HG02981 (cell line): ENCODE measurements around the gene AGAP1.

Experiments
- ATAC-seq: cut with Tn5 transposase; IDR thresholded peaks from one replicate; pipeline ENCODE4 v1.9.1; 2021; ENCODE audit warnings: mild to moderate bottlenecking, moderate library complexity; ENCODE audit not compliant: unreplicated experiment

Gene AGAP1

DNA sequence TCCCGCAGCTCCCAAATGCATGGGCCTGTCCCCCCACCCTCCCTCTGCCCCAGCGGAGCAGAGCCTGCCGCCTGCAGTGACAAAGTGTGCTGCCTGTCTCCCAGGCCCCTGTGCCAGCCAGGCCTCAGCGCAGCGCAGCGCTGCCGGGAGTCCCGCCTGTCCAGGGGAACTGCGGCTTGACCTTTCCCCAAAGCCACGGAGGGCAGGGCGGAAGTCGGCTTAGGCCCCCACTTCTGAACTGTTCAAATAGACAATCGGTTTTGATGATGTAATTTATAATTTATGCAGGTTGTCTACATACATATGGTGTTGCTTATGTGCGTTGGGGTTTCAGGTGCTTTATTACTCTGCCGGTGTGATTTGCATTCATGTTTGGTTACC is 667.2 kb downstream of the AGAP1 start:
- no peak for ATAC-seq

DNA sequence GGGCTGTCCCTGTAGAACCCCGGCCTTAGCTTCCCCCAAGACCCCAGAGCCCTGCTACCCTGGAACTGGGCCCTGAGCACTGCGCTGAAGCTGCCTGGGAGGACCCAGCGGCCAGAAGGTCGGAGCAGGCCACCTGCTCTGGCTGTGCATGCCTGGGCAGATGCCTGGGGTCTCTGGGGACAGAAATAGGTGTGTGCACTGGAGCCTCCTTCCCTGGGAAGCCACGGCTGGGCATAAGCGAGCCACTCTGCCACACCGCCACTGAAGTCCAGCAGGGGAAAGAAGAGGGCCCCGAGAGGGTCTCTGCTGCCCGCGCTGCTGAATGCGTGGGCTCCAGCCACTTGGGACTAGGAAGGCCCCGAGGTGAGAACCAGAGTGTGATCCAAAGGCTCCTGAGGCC is 667.7 kb downstream of the AGAP1 start:
- no peak for ATAC-seq

DNA sequence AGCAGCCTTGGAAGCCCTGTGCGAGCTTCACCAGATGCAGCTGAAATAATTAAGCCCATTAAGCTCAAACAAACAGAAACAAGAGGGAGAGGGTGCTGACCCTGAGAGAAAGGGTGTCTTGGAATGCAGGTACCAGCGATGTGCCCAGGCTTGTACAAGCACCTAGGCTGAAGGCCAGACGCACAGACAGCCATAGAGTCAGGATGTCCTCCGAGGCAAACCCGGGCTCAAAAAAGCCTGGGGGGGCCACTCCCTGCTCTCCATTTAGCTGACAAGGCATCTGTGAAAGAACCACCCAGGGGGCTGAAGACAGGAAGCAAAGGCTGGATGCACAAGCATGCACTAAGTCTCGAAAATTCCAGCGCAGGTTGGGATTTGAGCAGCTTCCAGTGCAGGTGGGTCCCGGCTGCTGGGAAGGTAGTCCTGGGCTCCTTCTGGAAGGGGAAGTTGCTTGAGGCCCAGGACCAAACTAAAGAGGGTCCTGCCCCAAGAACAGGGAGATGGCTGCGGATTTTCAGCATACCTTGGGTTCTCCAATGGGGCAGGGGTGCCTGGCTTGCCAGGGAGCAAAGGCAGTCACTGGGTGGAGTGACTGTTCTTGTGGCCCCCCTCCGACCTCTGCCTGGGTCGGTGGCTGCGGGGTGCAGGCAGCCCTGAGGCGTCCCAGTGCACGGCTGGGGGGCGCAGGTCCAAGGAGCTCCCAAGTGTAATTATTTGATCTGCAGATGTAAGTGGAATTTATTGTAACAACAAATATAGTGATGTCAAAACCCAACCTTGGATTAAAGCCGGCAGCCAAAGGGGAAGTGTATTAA is 668.4 kb downstream of the AGAP1 start:
- no peak for ATAC-seq

DNA sequence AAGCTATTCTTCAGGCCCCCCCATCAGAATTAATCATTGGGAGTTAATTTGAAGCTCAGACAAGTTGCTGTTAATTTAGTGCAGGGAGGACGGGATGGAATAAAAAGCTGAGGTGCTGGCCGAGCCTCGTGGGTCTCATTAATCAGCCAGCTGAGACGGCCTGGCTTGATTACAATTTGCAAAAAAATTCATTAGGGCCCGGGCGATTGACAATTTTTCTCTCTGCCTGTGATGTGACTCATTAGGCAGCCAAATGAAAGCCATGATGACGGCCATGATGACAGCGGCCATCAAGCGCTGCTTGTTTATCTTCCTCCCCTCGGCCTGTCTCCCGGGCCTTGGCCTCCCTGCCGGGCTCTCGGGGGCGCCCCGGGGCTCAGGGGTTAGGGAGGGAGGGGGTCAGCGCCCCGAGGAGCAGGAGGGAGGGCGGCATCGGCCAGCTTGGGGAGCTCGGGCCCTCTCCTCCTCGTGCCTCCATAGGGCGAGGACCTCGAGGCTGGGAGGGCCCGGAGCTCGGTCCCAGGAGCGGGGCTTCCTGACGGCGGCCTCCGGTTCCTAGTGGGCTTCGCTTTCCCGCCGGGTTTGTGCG is 669.1 kb downstream of the AGAP1 start:
- ATAC-seq = no peak

DNA sequence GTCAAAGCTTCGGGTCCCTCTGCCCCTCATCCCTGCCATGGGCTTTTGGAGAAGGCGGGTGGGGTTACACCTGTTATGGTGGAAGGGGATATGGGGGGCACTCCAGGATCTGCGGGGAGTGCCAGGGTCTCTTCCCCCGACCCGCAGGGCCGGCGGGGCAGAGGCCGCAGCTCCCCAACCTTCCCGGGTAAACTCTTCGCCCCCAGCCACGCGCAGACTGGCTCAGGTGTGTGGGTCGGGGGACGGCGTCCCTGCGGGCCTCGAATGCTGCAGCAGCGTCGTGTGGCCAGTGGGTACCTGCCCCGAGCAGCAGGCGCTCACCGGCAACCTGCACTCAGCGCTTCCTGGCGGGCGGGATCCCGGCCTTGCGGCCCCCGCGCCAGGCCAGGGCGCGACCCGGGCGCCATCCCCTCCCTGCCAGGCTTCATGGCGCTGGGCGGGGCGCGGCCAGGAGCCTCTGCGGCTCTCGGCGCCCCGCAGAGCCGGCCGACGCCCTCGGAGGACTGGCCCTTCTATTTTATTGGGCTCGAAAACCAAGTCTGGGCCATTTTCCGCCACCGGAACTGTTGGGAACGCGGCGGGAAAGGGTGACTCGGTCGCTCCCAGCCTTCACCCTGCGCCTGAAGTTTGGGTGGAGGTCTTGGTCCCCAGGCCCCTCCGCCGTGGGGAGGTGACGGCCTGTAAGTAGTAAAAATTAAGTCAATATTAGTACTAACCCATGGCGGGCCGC is 669.8 kb downstream of the AGAP1 start:
- ATAC-seq = no peak

DNA sequence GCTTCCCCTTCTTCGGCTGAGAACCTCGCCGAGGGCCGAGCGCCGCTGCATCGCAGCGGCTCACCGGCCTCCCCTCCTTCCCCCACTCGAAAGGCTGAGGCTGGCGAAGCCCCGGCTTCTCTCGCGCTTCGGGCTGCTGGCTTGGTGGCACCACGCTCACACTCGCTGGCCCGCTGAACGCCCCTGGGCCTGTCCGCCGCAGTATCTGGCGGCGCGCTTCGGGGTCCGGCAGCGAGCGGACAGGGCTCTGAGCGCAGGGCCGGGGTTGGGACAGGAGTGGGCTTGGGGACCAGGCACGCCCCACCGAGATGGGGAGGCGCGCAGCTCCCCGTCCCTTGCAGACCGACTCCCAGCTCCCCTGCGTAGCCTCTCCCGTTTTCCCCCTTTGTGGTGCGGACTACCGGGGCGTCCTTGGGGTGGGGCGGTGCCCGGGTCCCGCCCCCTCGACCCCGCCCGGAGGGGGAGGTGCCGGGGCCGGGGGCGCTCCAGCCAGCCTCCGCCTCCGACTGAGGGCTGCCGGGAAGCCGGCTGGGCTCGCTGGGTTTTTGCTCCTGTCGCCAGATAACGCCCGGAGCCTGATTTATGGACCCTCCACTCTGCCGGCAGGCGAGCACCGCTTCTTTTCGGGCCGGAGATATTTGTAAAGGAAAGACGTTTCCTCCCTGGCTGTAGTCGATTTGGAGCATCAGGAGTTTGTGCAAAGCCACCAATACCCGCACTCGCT is 670.5 kb downstream of the AGAP1 start:
- ATAC-seq = no peak

DNA sequence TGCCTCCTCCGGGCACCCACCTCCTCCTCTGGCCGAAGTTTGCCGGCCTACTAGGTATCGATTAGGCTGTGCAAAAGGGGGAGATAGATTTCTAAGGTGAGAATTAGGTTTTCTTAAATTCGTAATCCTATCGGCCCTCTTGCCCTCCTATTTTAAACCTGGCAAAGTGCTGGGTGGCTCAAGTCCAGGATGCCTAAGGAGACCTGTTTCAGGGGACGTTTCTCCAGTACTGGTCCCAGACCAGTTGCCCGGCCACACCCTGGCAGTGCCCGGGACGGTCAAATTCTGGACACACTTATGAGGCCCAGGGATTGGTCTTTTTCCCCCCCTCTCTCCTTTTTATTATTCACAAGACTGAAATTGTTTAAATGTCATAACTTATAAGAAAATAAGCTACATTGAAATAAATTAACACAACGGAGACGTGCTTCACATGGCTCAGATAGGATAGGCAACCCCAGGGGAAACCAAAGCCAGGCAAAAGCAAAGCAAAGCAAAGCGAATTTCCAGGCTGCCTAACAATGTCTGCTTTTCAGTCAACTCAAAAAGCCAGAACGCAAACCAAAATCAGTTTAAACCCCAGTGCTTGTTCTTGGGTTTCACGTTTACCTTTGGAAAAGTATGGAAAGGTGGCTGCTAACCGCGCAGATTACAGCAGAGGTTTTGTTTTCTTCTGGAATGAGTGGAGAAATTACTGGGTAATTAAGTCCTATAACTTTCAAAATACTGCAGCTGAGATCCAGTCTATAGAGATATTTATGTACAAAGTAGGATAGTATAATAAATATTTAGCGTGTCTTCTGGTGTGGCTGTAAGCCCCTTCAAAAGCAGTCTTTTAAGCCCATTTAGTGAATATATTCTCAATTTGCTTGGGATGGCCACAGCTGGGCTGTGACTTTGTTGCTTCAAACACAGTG is 671.3 kb downstream of the AGAP1 start:
- no peak for ATAC-seq

DNA sequence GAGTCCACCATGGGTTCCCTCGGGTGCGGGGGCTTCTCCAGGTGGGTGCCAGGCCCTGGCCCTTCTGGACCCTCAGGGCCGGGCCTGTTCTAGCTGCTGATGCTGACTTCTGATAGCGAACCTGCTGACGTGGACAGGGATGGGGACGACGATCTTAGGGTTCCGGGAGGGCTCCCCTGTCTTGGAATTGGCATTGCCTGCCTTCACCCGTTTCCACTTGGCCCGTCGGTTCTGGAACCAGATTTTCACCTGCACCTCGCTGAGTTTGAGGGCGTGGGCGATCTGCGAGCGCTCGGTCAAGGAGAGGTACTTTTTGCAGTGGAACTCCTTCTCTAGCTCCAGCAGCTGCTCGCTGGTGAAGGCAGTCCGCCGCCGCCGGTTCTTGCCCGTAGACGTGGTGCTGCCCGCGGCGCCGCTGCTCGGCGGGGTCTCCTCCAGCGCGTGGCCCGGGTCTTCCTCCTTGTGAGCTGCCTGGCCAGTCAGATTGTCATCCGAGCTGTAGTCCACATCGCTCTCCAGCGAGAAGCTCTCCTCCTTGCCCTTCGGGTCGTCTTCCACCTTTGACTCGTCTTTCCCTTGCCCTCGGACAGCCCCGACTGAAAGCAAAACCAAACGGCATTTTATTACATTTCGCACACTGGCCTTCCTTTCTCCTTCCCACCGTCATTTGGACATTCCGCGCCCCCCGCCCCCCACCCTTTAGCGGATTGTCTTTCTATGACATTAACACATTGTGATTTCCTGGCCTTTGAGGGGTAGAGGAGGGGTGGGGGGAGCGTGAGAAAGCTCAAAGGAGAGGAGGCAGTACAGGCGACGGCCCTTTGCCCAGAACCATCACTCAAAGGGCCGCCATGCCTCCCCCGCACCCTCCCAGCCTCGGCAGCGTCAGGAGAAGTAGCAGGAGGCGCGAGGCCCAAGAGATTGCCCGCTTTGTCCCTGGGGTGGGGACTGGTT is 672.3 kb downstream of the AGAP1 start:
- ATAC-seq = no peak

DNA sequence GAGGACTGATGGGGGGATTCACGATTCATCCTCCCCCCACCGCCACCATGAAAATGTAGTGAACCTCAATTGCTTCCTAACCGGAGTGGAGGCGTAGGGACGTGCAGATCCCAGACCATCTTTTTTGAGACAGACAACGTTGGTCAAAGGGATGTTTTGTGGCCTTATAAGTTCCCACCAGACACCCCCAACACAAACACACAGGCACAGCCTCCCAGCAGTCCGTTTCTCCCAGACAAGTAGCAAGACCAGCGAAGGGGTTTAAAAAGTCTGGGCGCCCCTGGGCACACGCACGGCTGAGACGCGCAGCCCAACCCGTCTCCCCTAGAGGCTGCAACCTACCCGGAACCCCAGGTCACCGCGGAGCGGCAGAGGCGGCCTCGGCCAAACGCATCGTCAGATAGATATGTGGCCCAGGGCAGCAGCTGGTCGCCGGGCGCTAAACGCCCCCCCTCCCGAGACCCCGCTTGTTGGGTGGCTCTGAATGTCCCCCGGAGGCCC is 673.0 kb downstream of the AGAP1 start:
- no peak for ATAC-seq

DNA sequence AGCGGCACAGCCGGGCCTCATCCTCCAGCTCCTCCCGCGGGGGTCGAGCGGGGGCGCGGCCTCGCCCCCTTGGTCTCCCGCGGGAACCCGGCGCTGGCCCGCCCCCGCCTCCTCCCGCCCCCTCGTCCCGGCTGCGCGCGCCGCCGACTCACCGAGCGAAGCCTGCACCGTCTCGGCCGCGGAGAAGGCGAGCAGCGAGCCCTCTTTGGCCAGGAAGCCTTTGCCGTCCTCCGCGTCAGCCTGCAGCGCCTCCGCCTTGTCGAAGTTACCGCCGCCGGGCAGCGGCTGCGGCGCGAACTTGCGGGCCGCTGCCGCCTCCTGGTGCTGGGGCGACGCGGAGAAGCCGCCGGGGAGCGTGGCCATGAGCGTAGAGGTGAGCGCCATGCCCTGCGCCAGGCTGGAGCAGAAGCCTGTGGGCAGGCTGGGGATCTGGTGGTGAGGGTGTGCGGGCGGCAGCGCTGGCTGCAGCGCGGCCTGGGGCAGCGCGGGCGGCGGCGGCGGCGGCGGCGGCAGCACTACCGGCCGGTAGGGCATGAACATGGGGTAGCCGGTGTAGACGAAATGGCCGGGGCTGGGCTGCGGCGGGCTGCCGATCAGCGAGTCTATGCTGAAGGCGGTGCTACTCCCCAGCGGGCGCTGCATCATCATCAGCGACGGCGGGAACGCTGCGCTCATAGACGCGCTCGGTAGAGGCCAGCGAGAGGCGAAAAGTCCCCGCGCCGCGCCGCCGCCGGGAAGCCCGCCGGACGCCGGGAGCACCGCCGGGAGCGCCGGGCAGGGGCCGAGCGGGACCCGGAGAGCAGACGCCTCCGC is 673.7 kb downstream of the AGAP1 start:
- no peak for ATAC-seq

DNA sequence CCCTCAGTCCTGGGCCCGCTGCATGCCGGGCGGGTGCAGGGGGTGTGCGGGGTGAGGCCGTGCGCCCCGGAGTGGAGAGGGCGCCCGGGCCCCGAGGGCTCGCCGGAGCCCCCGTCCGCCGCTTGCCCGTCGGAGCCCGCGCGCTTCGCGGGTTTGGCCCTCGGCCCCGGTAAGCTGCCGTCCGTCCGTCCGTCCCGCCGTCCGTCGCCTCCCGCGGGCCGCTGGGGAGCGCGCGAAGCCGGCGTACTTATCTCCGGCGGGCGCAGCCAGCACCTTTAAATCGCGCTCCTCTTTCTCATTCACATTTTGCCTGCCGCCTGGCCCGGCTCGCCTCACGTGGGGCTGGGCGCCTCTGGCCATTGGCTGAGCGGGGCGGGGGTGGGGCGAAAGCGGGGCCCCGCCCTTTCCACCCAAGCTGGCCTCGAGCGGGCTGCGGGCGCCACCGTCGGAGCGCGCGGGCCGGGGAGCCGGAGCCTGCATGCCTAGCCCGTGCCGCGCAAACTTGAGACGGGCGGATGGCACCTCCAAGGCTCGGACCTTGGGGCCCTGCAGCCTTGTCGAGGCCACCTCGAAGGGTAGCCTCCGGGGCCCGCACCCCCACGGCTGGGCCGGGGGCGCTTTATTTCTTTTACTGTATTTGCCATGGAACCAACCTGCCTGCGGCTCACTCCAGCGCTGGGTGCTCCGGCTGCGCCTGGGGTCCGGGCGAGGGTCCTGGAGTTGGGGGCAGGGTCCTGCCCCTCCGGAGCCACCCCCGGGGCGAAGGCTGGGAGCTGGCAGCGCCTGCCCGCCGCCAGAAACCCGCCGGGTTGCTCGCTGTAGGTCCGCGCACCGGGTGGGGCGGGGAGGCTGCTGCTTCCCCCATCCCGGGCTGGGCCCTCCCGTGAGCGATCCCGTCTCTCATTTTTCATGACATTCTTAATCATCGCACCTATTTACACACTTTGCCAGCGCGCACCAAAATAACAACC is 674.6 kb downstream of the AGAP1 start, which contains the start of gene GBX2:
Gene GBX2 (minus strand): TSS at position 277 of the 971 bp plus-strand sequence. CDS start 415 bp downstream, outside the sequence.
- ATAC-seq = no peak

DNA sequence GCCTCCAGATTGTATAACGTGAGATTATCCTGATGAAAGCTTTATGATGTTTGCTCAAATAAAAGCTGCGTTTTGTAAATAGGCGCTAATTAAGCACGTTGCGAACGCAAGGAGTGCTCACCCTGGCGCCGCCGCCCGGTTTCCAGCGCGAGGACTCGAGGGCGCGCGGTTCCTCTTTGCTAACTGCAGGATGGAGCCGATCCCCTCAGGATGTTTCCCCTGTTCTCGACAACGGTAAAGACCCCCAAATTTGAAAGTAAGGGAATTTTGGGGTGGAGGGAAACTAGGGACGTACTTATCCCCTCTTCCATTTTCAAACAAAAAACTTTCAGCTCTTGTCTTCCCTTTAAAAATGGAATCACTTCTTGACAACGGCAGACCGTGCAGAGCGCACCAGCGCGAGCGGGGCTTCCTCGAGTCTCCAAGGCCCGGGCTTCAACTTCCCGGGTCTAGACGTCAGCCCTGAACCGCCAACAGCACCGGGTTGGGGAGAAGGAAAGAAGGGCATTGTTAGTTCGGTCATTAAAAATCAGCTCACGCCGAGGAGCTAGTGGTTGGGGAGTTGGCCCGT is 675.4 kb downstream of the AGAP1 start:
- ATAC-seq = no peak

DNA sequence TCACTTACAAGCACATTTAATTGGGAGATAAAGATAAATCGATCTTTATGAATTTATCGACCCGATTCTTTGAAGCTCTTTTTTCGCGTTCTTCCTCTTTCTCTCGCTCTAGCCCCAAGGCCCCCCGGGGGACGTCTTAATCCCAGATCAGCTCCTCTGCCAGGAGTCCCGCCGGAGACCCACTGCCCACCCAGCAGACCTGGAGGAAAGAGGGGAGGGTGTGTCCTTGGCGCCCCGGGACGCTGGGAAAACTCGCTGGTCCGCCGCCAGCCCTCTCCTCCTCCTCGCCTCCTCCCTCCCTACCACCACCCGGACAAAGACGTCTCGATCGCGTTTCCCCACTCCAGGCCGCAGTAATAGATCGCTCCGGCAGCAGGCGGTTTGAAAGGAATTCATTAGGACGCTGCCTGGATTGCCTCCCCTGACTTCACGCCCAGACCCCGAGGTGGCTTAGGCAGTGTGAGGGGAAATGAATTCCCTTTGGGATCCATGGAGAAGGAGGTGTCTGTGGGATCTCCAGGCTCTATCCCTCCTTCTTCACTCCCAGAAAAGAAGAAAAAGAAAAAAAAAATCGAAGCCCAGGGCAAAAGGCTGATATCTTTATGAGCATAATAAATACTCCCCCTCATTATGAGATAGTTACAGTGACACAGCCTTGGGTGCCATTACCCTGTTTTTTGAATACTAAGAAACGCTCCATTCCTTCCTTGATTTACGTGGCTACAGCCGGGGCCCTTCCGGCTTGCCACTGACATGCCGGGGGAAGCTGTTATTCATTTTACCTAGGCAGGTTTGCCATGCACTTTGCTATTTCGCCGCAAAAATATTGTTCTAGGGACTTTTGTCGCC is 676.1 kb downstream of the AGAP1 start:
- ATAC-seq = no peak

DNA sequence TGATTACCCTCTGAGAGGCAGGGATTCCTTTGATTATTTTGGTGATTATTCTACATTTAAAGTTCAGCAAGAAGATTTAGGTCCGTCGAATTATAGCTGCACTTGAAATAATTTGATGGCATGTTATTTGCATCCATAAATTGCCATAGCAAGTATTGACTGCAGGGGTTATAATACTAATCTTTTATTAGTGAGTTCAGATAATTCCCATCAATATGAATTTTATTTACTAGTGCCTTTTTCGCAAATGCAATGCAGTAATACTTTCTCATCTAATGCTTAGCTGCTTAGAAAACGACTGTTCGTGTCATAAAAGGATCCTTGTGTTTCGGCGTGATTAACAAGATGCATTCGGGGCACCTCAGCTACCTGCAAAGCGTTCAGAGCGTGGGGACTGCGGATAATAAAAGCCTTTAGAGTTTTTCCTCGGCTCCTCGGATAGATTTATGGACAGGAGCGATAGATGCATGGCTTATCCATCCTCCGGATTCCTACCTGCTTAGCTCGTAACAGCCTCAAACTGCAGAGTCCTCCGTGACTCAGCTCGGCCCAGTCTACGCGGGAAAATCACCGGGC is 676.8 kb downstream of the AGAP1 start:
- no peak for ATAC-seq

DNA sequence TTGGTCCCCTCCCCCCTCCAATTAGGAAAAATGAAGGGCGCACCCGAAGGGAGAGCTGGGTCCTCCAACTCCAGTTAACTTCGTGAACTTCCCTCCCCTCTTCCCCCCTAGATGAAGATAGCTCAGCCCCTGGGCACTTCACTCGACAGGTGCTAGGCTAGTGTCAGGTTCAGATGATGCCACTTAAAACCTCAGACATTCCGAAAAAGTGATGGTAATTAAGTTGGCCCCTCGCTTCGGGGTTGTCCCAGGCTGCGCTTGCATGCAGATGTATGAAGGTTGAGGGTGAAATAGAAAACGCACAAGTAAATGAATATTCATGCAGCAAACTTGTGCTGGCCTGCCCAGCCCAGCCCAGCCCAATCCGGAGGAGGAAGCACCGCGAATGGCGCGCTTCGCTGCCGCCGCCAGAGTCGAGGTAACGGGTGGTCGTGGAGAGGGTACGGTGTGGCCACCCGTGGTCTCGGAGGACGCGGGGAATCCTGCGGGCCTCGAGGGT is 677.4 kb downstream of the AGAP1 start:
- no peak for ATAC-seq
